HL-60 (cell line): ENCODE data around the gene SMARCA4.

Experiments used
- POLR2AphosphoS5 ChIP-seq: IDR thresholded peaks from 2 replicates; pipeline ENCODE4 v1.6.1; 2012; ENCODE audit warnings: low read depth
- TF ChIP-seq, protein P1 (sequence below): IDR thresholded peaks from 2 replicates; pipeline ENCODE4 v1.6.1; 2012; ENCODE audit warnings: low read depth; ENCODE audit not compliant: insufficient replicate concordance

DNA sequence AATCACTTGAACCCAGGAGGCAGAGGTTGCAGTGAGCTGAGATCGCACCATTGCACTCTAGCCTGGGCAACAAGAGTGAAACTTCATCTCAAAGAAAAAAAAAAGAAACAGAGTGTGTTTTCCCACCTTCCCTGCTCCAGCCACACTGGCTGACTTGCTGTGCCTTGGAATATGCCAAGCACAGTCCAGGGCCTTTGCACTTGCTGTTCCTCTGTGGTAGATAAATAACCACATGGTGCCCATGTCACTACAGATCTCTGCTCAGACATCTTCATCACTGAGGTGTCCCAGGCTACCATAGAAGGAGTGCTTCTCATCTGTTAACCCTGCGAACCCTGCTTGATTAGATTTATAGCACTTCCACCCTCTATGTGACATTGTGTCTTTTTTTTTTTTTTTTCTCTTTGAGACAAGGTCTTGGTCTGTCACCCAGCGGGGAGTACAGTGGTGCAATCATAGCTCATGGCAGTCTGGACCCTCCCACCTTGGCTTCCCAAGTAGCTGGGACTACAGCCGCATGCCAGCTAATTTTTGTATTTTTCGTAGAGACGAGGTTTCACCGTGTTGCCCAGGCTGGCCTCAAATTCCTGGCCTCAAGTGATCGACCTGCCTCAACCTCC, 10.4 kb downstream of the SMARCA4 start:
- no peak for TF ChIP-seq POLR2AphosphoS5
- TF ChIP-seq, protein P1, sequence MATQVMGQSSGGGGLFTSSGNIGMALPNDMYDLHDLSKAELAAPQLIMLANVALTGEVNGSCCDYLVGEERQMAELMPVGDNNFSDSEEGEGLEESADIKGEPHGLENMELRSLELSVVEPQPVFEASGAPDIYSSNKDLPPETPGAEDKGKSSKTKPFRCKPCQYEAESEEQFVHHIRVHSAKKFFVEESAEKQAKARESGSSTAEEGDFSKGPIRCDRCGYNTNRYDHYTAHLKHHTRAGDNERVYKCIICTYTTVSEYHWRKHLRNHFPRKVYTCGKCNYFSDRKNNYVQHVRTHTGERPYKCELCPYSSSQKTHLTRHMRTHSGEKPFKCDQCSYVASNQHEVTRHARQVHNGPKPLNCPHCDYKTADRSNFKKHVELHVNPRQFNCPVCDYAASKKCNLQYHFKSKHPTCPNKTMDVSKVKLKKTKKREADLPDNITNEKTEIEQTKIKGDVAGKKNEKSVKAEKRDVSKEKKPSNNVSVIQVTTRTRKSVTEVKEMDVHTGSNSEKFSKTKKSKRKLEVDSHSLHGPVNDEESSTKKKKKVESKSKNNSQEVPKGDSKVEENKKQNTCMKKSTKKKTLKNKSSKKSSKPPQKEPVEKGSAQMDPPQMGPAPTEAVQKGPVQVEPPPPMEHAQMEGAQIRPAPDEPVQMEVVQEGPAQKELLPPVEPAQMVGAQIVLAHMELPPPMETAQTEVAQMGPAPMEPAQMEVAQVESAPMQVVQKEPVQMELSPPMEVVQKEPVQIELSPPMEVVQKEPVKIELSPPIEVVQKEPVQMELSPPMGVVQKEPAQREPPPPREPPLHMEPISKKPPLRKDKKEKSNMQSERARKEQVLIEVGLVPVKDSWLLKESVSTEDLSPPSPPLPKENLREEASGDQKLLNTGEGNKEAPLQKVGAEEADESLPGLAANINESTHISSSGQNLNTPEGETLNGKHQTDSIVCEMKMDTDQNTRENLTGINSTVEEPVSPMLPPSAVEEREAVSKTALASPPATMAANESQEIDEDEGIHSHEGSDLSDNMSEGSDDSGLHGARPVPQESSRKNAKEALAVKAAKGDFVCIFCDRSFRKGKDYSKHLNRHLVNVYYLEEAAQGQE = no peak
